HL-60/S4 (cell line): ENCODE results near the gene TCF3.
"Not testable (repeated sequence)": the region's sequence is repeated elsewhere in the genome, so short reads cannot be mapped to it uniquely, and the experiment has no call there.

ENCODE experiments used
- in situ Hi-C: fragments of 300-500 bp; cut with MboI; formaldehyde crosslinking; loops from 2 replicates; pipeline ENCODE4 v1.14.3; 2022; ENCODE audit warnings: low sequenced_read_pairs

TCF3 gene

DNA sequence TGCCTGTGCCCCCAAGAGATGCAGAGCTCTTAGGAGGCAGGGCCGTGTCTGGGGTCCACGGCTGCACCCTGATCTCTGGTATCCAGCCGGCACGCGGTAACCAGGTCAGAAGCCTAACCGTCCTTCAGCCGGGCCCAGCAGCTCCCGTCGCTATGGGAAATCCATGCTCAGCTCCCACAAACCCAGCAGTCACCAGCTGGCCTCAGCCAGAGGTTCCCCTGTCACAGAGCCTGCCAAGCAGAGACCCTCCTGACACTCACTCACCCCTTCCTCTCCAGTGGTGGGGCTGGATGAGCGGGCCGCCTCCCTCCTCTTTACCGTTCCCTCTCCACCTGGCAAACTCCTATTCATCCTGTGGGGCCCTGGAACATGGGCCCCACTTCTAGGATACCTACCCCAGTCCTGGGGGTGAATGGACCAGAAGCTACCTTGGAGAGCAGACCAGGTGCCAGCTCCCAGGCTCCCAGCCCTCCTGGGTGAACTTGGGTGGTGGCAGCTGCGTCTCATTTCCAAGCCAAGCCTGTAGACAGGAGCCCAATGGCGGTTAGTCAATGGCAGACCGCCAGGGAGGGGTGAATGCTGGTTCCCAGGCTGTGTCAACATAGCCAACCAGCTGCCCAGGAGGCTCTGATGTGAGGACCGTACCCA is 21.4 kb upstream of the TCF3 start:
- in situ Hi-C loops: loop anchor here (10.0 kb wide), 2 partner anchors 121 to 129 kb away; no protein-coding TSS in a partner anchor

- in situ Hi-C loops: loop anchor here (10.0 kb wide), 2 partner anchors 122 to 128 kb away; no protein-coding TSS in a partner anchor
Measured at GRCh38 chr19:1672769-1673644, 20.6 kb upstream of the TCF3 start.

GRCh38 chr19:1672038-1672768 is 19.8 kb upstream of the TCF3 start:
- in situ Hi-C loops: loop anchor here (10.0 kb wide), 2 partner anchors 123 to 127 kb away; no protein-coding TSS in a partner anchor

DNA sequence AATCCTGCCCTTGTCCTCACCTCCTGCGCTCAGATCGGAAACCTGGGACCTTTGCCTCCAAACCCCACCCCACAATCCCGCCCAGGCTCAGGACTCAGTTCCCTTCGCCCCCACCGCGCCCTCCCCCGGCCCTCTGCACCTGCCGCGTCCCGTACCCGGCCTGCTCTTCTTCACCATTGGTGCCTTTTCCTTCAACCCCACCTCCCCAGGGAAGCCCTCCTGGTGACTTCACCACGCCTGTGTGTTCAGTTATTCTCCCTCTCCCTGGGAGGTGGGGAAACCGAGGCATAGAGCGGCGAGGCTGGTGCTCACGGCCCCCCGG is 19.3 kb upstream of the TCF3 start:
- in situ Hi-C loops: loop anchor here (10.0 kb wide), 2 partner anchors 123 to 127 kb away; no protein-coding TSS in a partner anchor

DNA sequence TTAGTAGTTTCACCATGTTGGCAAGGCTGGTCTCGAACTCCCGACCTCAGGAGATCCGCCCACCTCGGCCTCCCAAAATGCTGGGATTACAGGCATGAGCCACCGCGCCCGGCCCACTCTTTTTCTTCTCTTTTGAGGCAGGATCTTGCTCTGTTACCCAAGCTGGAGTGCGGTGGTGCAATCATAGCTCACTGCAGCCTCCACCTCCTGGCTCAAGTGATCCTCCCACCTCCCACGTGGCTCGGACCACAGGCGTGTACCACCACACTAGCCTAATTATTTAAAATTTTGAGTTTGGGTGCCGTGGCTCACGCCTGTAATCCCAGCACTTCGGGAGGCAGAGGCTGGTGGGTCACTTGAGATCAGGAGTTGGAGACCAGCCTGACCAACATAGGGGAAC is 18.3 kb upstream of the TCF3 start:
- in situ Hi-C loops: loop anchor here (10.0 kb wide), 2 partner anchors 124 to 126 kb away; no protein-coding TSS in a partner anchor

- in situ Hi-C loops: no loop called here
Measured at GRCh38 chr19:1668486-1669270, 16.3 kb upstream of the TCF3 start.

DNA sequence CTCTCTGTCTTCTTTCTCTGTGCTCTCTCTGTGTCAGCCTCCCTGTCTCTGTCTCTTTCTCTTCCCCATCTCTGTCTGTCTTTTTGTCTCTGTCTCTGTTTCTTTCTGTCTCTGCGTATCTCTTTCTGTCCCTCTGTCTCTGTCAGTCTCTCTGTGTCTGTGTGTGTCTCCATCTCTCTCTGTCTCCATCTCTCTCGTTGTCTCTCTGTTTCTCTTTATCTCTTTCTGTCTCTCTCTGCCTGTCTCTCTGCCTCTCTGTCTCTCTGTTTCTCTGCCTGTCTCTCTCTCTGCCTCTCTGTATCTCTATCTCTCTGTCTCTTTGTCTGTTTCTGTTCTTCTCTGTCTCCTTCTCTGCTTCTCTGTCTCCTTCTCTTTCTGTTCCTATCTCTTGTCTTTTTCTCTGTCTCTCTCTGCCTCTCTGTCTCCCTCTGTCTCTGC is 15.7 kb upstream of the TCF3 start:
- in situ Hi-C loops: no loop called here

DNA sequence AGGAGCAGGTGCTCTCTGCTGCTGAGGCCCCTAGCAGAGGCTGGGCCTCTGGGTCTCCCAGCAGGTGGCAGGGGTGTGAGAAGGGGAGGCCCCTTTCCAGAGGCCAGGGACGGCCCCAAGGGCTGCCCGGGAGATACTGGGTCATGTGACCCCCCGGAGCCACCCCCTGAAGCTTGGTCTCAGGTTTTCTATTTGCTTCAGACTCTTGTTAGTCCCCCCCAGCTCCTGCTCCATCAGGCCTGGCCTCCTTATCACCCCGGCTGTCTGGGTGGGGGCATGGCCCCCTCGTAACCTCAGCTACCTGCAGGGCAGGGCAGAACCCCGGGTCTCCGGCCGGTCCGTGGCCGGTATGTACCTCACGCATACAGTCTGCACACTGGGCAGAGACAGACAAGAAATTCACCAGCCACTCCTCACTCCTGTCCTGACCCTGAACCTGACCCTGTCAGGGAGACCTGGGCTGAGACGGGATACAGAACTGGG is 13.2 kb upstream of the TCF3 start:
- in situ Hi-C loops: no loop called here

- in situ Hi-C loops: no loop called here
Measured at GRCh38 chr19:1663852-1664251, 11.4 kb upstream of the TCF3 start.

- in situ Hi-C loops: not testable (repeated sequence)
Measured at GRCh38 chr19:1663227-1663626, 10.8 kb upstream of the TCF3 start.

DNA sequence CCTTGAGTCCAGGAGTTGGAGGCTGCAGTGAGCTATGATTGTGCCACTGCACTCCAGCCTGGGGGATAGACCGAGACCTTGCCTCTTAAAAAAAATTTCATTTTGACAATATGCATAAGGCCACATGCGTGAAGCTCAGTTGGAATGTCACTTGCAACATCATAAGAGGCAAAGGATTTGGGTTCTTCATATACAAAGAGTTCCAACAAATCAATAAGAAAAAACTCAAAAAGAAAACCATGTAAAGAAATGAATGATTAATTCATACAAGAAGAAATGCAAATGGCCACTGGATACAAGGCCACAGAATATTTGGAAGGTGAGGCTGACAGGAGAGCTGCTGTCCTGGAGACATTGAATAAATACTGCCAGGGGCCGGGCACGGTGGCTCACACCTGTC is 9.6 kb upstream of the TCF3 start:
- in situ Hi-C loops: no loop called here

GRCh38 chr19:1659084-1659427 is 6.6 kb upstream of the TCF3 start:
- in situ Hi-C loops: no loop called here

DNA sequence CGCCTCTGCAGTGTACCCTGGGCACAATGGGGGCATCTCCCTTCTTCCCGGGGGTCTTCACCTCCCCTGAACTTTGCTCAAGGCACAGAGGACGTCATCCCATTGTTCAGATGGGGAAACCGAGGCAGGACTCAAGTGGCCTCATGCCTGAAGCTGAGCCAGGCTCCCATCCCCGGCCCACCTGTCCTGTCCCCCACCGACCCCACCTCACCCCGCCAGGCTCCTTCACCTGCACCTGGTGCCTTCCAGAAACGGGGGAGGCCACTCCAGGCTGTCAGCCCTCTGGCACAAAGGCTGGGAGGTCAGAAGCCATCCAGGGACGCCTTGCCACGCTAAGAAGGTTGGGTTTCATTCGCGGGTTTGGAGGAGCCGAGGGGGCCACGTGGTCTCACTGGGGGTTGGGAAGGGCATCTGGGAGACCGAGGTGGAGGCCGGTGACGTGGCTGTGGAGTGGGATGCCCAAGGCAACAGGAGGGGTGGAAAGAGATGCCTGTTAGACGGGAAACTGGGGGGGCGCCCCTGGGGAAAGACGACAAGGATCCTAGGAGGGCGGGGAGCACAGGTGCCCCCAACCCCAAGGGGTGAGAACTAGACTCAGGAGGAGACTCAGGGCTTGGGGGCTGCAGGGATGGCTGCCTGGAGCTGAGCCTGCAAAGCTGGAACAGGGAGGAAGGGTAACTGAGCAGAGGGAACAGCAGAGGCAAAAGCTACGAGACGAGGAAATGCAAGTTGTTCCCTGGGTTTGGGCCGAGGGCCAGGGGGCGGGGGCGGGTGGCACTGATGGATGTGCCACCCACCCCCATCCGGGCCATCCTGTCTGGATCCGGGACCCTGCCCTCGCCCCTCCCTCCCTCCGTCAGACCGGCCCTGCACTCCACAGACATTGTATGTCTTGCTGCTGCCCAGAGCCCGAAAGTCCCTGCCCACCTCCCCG is 6.0 kb upstream of the TCF3 start:
- in situ Hi-C loops: no loop called here

GRCh38 chr19:1657746-1658145 is 5.3 kb upstream of the TCF3 start:
- in situ Hi-C loops: no loop called here

DNA sequence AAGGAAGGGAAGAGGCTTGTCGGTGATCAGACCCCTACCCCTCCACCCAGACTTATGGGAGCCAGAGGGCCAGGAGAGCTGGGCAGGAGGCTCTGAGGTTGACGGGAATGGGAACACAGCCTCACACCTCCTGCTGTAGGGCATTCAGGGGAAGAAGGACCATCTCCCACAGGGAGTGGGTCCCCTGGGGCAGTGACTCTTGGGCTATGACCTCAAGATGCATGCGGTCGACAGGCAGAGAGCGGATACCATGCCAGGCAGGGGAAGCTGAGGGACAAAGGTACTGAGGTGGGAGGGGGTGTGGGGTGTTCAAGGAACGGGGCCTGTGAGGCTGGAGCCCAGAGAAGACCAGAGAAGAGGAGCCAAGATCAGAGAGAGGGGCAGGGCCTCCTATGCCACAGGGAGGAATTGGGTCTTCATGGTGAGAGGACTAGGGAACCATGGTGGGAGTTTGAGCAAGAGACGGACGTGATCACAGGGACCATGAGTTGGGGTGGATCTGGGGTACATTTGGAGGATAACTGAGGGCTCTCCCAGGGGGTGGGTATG is 4.6 kb upstream of the TCF3 start:
- in situ Hi-C loops: no loop called here

DNA sequence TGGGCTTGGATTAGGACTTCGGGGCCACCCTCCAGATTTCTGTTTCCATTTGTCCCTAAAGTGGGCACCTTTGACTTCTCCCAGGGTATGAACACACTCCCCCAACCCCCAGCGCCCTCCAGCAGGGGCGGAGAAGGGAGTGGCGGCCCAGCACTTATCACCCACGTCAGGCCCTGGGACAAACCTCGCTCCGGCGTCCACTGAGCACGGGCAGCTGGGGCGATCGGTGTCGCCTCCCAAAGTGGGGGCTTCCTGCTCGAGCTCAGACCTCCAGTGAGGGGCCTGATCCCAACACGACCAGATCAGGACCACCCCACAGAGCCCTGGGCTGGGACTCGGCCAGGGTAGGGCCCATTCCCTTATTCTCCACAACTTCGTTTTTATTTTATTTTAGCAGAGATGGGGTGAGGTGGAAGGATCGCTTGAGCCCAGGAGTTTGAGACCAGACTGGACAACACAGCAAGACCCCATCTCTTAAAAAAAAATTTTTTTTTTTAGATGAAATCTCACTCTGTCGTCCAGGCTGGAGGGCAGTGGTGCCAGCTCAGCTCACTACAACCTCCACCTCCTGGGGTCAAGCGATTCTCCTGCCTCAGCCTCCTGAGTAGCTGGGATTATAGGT is 3.7 kb upstream of the TCF3 start:
- in situ Hi-C loops: no loop called here

GRCh38 chr19:1655131-1655981 is 2.9 kb upstream of the TCF3 start:
- in situ Hi-C loops: no loop called here
